NCI-H146 (cell line): ENCODE measurements around the gene SYNJ2.

Source experiments
- DNase-seq: peaks from one replicate; lab custom pipeline; 2025; lab: John Stamatoyannopoulos, UW

Gene SYNJ2

DNA sequence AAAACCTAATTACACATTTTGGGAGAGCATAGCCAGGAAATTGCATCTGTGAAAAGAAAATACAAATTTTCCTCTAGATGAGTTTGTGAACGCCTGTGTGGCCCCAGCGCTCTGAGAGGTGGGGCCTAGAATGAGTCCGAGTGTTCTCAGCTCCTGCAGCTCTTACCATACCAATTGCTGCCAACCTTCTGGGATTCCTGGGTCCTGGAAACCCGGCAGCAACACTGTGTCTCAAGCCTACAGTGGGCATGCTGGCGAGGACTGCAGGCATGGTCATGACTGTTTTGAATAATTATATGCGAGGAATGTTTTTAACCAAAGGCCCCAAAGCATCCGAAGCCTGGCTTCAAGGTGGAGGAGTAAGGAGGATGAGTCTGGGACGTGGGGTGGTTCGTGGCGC, 96.0 kb downstream of the SYNJ2 start:
- DNase-seq = no peak

- no peak for DNase-seq
Observed at GRCh38 chr6:158078320-158078719, 96.7 kb downstream of the SYNJ2 start.

- no peak for DNase-seq
Observed at GRCh38 chr6:158080849-158081656, 99.4 kb downstream of the SYNJ2 start.

GRCh38 chr6:158081657-158081935, 99.9 kb downstream of the SYNJ2 start:
- DNase-seq = no peak

DNA sequence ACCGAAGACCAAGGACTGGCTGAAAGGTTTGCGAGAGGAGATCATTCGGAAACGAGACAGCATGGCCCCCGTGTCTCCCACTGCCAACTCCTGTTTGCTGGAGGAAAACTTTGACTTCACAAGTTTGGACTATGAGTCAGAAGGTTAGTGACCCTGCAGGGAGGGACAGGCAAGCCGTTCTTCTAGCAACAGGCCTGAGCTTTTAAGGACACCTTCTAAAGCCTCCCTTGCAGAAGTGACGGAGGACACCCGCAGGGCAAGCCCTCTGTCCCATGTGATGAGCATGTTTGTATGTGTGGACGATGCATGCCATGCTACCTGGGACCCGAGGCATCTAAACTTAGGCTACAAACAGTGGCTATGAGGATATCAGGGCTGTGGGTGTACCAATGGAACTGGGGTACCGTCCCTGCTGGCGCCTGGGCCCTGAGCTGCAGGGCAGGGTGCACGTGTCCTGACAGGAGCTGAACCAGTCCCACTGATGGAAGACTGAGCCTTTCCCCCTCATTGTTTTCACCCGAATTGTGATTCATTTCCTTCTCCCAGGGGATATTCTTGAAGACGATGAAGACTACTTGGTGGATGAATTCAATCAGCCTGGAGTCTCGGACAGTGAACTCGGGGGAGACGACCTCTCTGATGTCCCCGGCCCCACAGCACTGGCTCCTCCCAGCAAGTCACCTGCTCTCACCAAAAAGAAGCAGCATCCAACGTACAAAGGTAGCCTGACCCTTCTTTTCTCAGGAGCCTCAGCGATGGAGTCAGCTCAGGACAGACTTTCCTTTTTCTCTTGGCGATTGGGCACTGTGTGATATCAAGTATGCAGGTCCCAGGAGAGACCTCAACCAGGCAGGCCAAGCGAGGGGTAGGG, 102.0 kb downstream of the SYNJ2 start:
- no peak for DNase-seq

GRCh38 chr6:158085261-158086053, 103.8 kb downstream of the SYNJ2 start:
- no peak for DNase-seq

- no peak for DNase-seq
Observed at GRCh38 chr6:158086054-158086503, 104.4 kb downstream of the SYNJ2 start.

GRCh38 chr6:158086504-158087223, 105.0 kb downstream of the SYNJ2 start:
- DNase-seq = no peak

DNA sequence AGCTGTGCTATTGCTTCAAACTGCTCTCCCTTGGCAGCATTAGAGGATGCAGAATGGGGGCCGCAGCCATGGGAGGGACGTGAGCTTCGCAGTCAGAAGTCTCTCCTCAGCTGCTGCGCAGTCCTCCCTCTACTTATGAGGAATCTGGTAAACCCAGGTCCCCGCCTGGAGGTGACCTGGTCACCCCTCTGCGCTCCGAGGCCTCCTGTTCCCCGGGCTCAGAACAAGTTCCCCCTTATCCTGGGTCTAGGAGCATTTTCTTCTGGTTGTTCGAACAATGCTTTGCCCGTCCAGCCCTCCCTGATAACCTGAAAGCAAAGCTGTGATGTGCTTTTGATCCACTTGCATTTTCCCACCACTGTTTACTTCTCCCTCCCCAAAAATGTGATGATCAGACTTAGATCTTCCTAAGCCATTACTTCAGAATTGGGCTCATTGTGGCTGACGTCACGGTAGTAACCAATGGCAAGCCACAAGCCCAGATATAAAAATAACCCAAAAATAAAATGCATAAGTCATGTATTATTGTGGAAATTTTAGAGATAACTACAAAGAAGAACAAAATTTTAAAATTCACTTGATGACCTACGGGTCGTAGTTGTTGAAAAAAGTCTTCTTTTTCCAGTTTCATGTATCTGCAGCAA, 105.7 kb downstream of the SYNJ2 start:
- no peak for DNase-seq

DNA sequence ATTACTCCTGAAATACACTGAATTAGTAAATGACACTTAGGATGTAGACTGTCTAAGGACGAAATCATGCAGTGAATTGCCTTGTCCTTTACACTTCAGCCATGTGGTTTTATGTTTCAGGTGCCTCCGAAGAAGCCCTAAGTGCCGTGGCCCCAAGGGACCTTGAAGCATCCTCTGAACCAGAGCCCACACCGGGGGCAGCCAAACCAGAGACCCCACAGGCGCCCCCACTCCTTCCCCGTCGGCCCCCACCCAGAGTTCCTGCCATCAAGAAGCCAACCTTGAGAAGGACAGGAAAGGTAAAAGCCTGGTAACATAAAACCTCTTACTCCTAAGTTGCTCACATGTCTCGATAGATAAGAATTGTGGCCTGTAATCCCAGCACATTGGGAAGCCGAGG, 111.1 kb downstream of the SYNJ2 start:
- no peak for DNase-seq

DNA sequence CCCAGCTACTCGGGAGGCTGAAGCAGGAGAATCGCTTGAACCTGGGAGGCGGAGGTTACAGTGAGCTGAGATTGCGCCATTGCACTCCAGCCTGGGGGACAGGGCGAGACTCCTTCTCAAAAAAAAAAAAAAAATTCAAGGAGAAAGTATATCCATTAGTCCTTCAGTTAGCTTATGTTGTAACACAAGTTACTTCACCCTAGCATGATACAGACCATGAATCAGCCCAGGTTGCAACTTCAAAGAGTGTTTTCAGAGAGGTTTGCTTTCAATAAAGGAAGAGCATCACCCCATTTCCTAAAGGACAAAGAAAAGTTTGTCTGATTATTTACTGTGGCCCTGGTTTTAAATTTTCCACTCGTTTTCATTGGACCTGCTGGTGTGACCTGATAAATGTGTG, 113.4 kb downstream of the SYNJ2 start:
- DNase-seq = no peak

GRCh38 chr6:158095671-158096070, 114.0 kb downstream of the SYNJ2 start:
- DNase-seq = no peak

DNA sequence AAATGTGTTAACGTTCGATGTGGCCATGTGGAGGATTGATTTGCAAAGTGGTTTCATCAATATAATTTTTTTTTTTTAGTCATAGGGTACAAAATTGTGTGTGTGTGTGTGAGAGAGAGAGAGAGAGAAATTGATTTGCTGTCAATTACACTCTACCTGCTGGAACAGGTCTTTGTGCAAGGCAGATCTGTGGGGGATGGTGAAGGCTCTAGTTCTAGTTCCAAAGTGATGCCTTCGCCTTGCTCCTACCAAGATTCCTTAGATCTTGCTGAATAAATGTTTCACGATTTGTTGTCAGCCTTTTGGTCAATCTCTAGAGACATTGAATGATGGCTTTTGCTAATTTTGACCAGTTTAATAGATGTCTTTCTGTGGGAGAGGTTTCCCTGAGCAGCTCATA, 121.6 kb downstream of the SYNJ2 start:
- DNase-seq = no peak

DNA sequence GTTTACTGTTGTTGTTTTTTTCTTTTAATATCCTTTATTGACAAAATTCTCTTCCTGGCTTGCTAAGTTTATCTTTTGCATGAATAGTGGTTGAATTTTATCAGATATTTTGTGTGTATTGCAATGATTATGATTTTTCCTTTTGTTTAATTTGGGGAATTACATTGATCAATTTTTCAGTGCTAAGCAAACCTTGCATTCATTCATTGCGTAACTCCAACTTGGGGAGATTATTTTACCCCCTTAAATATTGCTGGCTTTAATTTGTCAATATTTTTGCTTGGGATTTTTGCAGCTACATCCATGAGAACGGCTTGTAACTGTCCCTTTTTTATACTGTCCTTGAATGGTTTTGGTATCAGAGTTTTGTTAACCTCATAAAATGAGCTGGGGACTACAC, 123.0 kb downstream of the SYNJ2 start:
- no peak for DNase-seq

DNA sequence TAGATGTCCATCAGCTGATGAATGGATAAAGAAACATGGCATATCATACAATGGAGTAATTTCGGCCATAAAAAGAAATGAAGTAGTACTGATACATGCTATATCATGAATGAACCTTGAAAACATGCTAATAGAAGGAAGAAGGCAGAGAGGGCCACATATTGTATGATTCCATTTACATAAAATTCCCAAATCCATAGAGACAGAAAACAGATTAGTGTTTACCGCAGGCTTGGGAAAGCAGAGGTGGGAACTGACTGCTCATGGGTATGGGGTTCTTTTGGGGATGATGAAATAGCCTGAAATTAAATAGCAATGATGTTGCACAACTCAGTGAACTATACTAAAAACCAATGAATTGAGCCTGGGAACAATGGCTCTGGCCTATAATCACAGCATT, 128.1 kb downstream of the SYNJ2 start:
- DNase-seq = no peak

DNA sequence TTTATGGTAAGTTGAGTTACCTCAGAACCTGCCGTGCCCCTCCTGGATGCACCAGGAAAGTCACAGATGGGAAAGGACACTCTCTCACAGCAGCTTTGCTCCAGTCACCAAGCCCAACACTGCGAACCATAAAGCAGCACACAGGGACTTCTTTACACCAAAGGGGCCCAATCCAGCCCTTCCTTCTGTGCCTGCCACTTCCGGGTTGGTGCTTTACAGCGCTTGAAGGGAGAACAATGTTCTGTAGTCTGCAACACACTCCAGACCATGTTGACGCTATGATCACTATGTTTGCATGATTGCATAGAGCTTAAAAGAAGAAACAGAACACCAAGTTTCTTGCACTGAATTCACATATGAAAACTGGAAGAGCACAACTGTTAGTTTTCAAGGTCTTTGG, 129.3 kb downstream of the SYNJ2 start:
- no peak for DNase-seq

GRCh38 chr6:158111987-158112386, 130.3 kb downstream of the SYNJ2 start:
- DNase-seq = no peak

DNA sequence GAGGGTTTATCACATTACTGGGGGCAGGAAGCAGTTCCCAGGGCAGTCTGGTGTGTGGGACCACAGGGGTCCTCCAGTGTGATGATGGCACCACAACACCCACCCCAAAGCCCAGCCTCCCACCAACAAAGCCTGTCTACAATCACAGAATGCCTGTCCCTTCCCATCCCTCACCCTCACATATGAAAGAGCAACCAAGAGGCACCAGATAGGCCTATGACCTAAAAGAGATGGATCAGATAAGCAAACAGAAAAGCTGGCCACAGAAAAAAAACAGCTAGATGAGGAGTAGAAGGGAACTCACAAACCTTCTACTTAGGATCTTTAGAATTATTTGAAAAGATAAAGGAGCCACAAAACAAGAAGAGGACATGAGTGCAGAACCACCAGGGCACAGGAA, 132.1 kb downstream of the SYNJ2 start:
- no peak for DNase-seq

GRCh38 chr6:158115102-158115501, 133.4 kb downstream of the SYNJ2 start:
- DNase-seq = no peak

DNA sequence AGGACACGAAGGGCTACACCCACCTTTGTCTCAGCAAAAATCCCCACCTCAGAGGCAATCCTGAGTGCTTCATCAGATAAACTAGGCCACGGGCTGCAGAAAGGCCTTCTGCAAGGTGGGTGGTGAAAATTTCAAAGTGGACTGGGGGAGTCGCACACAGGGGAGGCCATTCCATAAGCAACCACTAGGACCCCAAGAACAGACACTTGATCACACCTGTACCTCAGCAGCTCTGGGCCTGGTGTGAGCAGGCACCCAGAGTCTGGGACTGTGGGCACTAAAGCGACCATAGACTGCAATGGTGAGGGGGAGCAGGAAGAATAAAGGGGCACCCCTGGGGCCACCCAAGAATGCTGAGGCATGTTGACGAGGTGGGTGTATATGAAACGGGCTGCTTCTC, 133.8 kb downstream of the SYNJ2 start:
- DNase-seq = no peak

- DNase-seq = no peak
Observed at GRCh38 chr6:158118886-158119285, 137.2 kb downstream of the SYNJ2 start.
